Measurements from ENCODE around the gene UBQLN1. TPM values are rescaled to one million over a fixed set of nuclear protein-coding genes. Genes with fewer than 3 reads are reported as not detected.
"Not testable (repeated sequence)": the region's sequence is repeated elsewhere in the genome, so short reads cannot be mapped to it uniquely, and the experiment has no call there.

Gene UBQLN1
- polyA plus RNA-seq (ENCODE audit: insufficient read depth in 1 of 5, insufficient read length in 5 of 5, low replicate concordance in 1 of 5): 10 to 100 TPM; 81.5 to 98.1 (median 93.9) TPM
- long read RNA-seq, donor 1, full-length matches to known transcripts: 18 of 46 reads
- long read RNA-seq, donor 1, partial matches to known transcripts: 28 of 46 reads
- long read RNA-seq, donor 1, other reads (novel, unspliced or antisense): 0 of 46 reads
- long read RNA-seq, donor 2, full-length matches to known transcripts: 10 of 10 reads
- long read RNA-seq, donor 2, partial matches to known transcripts: 0 of 10 reads
- long read RNA-seq, donor 2, other reads (novel, unspliced or antisense): 0 of 10 reads
- long read RNA-seq, donor 3, full-length matches to known transcripts: 7 of 13 reads
- long read RNA-seq, donor 3, partial matches to known transcripts: 6 of 13 reads
- long read RNA-seq, donor 3, other reads (novel, unspliced or antisense): 0 of 13 reads
- long read RNA-seq, donor 4, full-length matches to known transcripts: 12 of 25 reads
- long read RNA-seq, donor 4, partial matches to known transcripts: 13 of 25 reads
- long read RNA-seq, donor 4, other reads (novel, unspliced or antisense): 0 of 25 reads
- long read RNA-seq, donor 5, full-length matches to known transcripts: 17 of 70 reads
- long read RNA-seq, donor 5, partial matches to known transcripts: 53 of 70 reads
- long read RNA-seq, donor 5, other reads (novel, unspliced or antisense): 0 of 70 reads
- long read RNA-seq, donor 6, full-length matches to known transcripts: 21 of 46 reads
- long read RNA-seq, donor 6, partial matches to known transcripts: 25 of 46 reads
- long read RNA-seq, donor 6, other reads (novel, unspliced or antisense): 0 of 46 reads
- long read RNA-seq, donor 7, full-length matches to known transcripts: 26 of 47 reads
- long read RNA-seq, donor 7, partial matches to known transcripts: 21 of 47 reads
- long read RNA-seq, donor 7, other reads (novel, unspliced or antisense): 0 of 47 reads
- long read RNA-seq, donor 8, full-length matches to known transcripts: 5 of 5 reads
- long read RNA-seq, donor 8, partial matches to known transcripts: 0 of 5 reads
- long read RNA-seq, donor 8, other reads (novel, unspliced or antisense): 0 of 5 reads

GRCh38 chr9:83707768-83708514 is at the start of gene UBQLN1:
TSS of gene UBQLN1 (minus strand) at chr9:83707958. CDS start at chr9:83707679, 279 bp downstream.
- DNase-seq: peak; percentile 95 to 96

GRCh38 chr9:83754383-83754977 is 46.7 kb upstream of the UBQLN1 start:
- no peak for DNase-seq

- no peak for DNase-seq
These were observed 41.9 kb upstream of the UBQLN1 start for GRCh38 chr9:83749706-83750105.

GRCh38 chr9:83744206-83744605 is 36.4 kb upstream of the UBQLN1 start:
- DNase-seq: peak; percentile 3 to 7

GRCh38 chr9:83733739-83734138 is 26.0 kb upstream of the UBQLN1 start:
- no peak for DNase-seq

- not testable (repeated sequence) for DNase-seq
These were observed 21.0 kb upstream of the UBQLN1 start for GRCh38 chr9:83728591-83729368.

GRCh38 chr9:83724436-83724835 is 16.7 kb upstream of the UBQLN1 start:
- no peak for DNase-seq

GRCh38 chr9:83722726-83723495 is 15.2 kb upstream of the UBQLN1 start:
- no peak for DNase-seq

- DNase-seq: no peak
These were observed 13.8 kb upstream of the UBQLN1 start for GRCh38 chr9:83721509-83721908.

- DNase-seq: no peak
These were observed 8.0 kb upstream of the UBQLN1 start for GRCh38 chr9:83715794-83716193.

GRCh38 chr9:83715221-83715620 is 7.5 kb upstream of the UBQLN1 start:
- no peak for DNase-seq

GRCh38 chr9:83714329-83714728 is 6.6 kb upstream of the UBQLN1 start:
- no peak for DNase-seq

GRCh38 chr9:83708515-83709158 is 879 bp upstream of the UBQLN1 start:
- peak in 1 of 2 donors; percentile 19 for DNase-seq

GRCh38 chr9:83707518-83707767 is 315 bp downstream of the UBQLN1 start:
- DNase-seq: no peak

GRCh38 chr9:83706676-83707517 is 861 bp downstream of the UBQLN1 start:
- peak; percentile 45 to 50 for DNase-seq

GRCh38 chr9:83705219-83705651 is 2.5 kb downstream of the UBQLN1 start:
- DNase-seq: not testable (repeated sequence)

GRCh38 chr9:83701769-83702168 is 6.0 kb downstream of the UBQLN1 start:
- no peak for DNase-seq

- no peak for DNase-seq
These were observed 6.5 kb downstream of the UBQLN1 start for GRCh38 chr9:83701286-83701685.
